Heart left ventricle (tissue), 13 donors: ENCODE results near the gene ZBTB21.

Source experiments
- POLR2A ChIP-seq, 2 donors: fragments of 450-650 bp; IDR thresholded peaks; one replicate each; pipeline ENCODE4 v1.6.1; 2017; ENCODE audit warnings: antibody characterized with exemption in 2 of 2, mild to moderate bottlenecking in 2 of 2, moderate library complexity in 2 of 2
- TF ChIP-seq, protein P1 (sequence below), 12 donors: fragments of 200-600 bp; sonication (generic) in 4 of 12; IDR thresholded peaks; one replicate each; pipeline versions ENCODE4 v1.5.0 to v1.8.0; 2018 to 2022; ENCODE audit warnings: antibody characterized with exemption in 12 of 12, mild to moderate bottlenecking in 5 of 12
- donor health status: ischemic (EF 13 %, LVEDD 7.1; RV severe dilation, severe dysfunction).
- donor health status: DM: no; HTN: yes; CAD: no.
- donor health status: DM: no; HTN: no; CAD: no.
- donor health status: ischemic (EF 25% LVEDD 6.9; RV normal size, moderate dysfunction).
- donor health status: ischemic (EF 25% LVEDD 5.7; RV mildly dilated, moderate dysfunction).
- donor health status: ischemic (EF 35%, LVEDD 5.7; RV mildly dilated, moderate dysfunction).
- donor health status: nonischemic (EF 11% LVEDD 7.7; RV severe dilation, severe dysfunction).
- donor health status: DM: yes; HTN: yes; CAD: no.
- donor health status: PGD.
- donor health status: ischemic (EF 29% LVEDD 5.4; RV normal size, mild dysfunction).
- donor health status: nonischemic (EF 23%, LVEDD 6.1; RV moderate dilation, normal function).

DNA sequence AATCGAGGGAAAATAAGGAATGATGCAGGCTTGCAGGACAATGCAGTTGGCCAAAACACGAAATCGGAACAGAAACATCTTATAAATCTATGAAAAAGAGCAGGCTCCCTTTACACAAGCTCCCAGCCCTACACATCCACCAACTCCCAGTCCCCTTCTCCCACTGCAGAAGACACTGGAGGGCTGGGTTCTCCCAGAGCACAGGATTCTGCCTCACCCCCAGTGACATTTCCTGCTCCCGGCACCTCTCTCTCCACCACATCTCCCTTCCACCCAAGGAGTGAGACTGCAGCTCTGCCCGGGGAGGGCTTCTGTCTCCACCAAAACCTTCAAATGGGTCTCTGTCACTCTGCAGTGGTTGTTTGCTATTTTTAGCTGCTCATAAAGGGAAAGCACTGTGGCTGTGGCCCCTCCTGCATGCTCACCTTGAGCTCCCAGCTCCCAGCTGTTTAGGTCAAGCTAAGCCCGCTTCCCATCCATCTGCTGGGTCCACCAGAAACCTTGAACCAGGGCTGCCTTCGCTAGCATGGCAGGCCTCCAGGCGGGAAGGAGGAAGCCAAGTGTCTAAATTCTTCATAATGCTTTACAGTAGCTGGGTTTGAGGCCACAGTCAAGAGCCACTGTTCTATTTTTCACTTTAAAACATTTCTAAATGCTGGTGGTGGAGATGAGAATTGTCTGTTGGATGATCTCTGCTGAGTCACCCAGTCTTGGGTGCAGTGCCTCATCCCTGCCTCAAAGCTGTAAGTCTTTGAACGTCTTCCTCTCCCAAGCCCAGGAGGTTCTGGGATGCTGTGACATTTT lies 53.0 kb downstream of the ZBTB21 start:
- TF ChIP-seq, protein P1, sequence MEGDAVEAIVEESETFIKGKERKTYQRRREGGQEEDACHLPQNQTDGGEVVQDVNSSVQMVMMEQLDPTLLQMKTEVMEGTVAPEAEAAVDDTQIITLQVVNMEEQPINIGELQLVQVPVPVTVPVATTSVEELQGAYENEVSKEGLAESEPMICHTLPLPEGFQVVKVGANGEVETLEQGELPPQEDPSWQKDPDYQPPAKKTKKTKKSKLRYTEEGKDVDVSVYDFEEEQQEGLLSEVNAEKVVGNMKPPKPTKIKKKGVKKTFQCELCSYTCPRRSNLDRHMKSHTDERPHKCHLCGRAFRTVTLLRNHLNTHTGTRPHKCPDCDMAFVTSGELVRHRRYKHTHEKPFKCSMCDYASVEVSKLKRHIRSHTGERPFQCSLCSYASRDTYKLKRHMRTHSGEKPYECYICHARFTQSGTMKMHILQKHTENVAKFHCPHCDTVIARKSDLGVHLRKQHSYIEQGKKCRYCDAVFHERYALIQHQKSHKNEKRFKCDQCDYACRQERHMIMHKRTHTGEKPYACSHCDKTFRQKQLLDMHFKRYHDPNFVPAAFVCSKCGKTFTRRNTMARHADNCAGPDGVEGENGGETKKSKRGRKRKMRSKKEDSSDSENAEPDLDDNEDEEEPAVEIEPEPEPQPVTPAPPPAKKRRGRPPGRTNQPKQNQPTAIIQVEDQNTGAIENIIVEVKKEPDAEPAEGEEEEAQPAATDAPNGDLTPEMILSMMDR (IDR thresholded peaks at IDR 0.05), result no peak
- TF ChIP-seq POLR2A (IDR thresholded peaks at IDR 0.05), result no peak
